ENCODE data around the gene TRIM42. TPM values are rescaled to one million over a fixed set of nuclear protein-coding genes. Genes with fewer than 3 reads are reported as not detected.
A peak's percentile ranks its signal among the peaks of the same experiment; 100 is the strongest.

The TRIM42 gene
- total RNA-seq, 2 experiments from 2014 or later: not detected

GRCh38 chr3:140731440-140732119 lies 53.7 kb downstream of the TRIM42 start:
- no peaks in the 10 kb centered on the region for H4K20me1 ChIP-seq (ENCODE audit: insufficient read depth, low read length)
- no peak overlapping the region for H3K27ac ChIP-seq (ENCODE audit: low read depth, low read length, poor library complexity, severe bottlenecking)
- no peaks in the 10 kb centered on the region for H3K9me3 ChIP-seq (ENCODE audit: low read length)
- no peak overlapping the region for H2AFZ ChIP-seq (ENCODE audit: low read length)
- no peaks in the 10 kb centered on the region for H3K36me3 ChIP-seq (ENCODE audit: insufficient read depth, low read length)
- no peaks in the 10 kb centered on the region for H3K79me2 ChIP-seq (ENCODE audit: insufficient read depth, low read depth, low read length)
- H3K4me3 ChIP-seq (ENCODE audit: low read depth, low read length, poor library complexity, severe bottlenecking): no peak overlapping the region
- BruUV-seq (replicated peaks): no TSS peak
- POLR2A ChIA-PET: interaction anchor here (1.2 kb wide), 1 partner anchor 8 kb away, joined by 5 read pairs; no protein-coding TSS in a partner anchor
- TF ChIP-seq CTCF (conservative IDR thresholded peaks at IDR 0.05; ENCODE audit: low read length) (no peak), EZH2phosphoT487 (IDR thresholded peaks at IDR 0.05; ENCODE audit: borderline replicate concordance, low read depth, low read length) (no peak)
- DNase-seq (ENCODE audit: low spot score): peak; percentile 47
- CTCF ChIA-PET (ENCODE audit: unreplicated experiment): no interaction called here
- no peaks in the 10 kb centered on the region for H3K9me2 ChIP-seq (ENCODE audit: insufficient read depth, low read length)
- no peak overlapping the region for H3K4me2 ChIP-seq (ENCODE audit: low read length)
- intact Hi-C loops (cut with micrococcal nuclease; ENCODE audit: unreplicated experiment): no loop called here
- peaks cover 7% of the 10 kb centered on the region for H3K4me1 ChIP-seq (ENCODE audit: insufficient read depth, low read length, poor library complexity, severe bottlenecking)

GRCh38 chr3:140733623-140734022 lies 55.8 kb downstream of the TRIM42 start:
- BruUV-seq (replicated peaks): no TSS peak
- ChIA-PET POLR2A (interaction anchor here (1.4 kb wide), 1 partner anchor 12 kb away, joined by 5 read pairs; no protein-coding TSS in a partner anchor), CTCF (ENCODE audit: unreplicated experiment) (no interaction called here)
- H3K4me3 ChIP-seq (ENCODE audit: low read depth, low read length, poor library complexity, severe bottlenecking): no peak overlapping the region
- H3K4me1 ChIP-seq (ENCODE audit: insufficient read depth, low read length, poor library complexity, severe bottlenecking): peaks cover 3% of the 10 kb centered on the region
- no peaks in the 10 kb centered on the region for H3K79me2 ChIP-seq (ENCODE audit: insufficient read depth, low read depth, low read length)
- no peak for DNase-seq (ENCODE audit: low spot score)
- no peak overlapping the region for H2AFZ ChIP-seq (ENCODE audit: low read length)
- H3K36me3 ChIP-seq (ENCODE audit: insufficient read depth, low read length): no peaks in the 10 kb centered on the region
- intact Hi-C loops (cut with micrococcal nuclease; ENCODE audit: unreplicated experiment): no loop called here
- H3K4me2 ChIP-seq (ENCODE audit: low read length): no peak overlapping the region
- H4K20me1 ChIP-seq (ENCODE audit: insufficient read depth, low read length): no peaks in the 10 kb centered on the region
- H3K27ac ChIP-seq (ENCODE audit: low read depth, low read length, poor library complexity, severe bottlenecking): no peak overlapping the region
- H3K9me3 ChIP-seq (ENCODE audit: low read length): no peaks in the 10 kb centered on the region
- TF ChIP-seq CTCF (conservative IDR thresholded peaks at IDR 0.05; ENCODE audit: low read length) (no peak), EZH2phosphoT487 (IDR thresholded peaks at IDR 0.05; ENCODE audit: borderline replicate concordance, low read depth, low read length) (no peak)
- H3K9me2 ChIP-seq (ENCODE audit: insufficient read depth, low read length): no peaks in the 10 kb centered on the region

- intact Hi-C loops (cut with micrococcal nuclease; ENCODE audit: unreplicated experiment): no loop called here
- peak; percentile 44 for DNase-seq (ENCODE audit: low spot score)
- ChIA-PET CTCF (ENCODE audit: unreplicated experiment) (no interaction called here), POLR2A (interaction anchor here (0.5 to 0.6 kb wide), 2 partner anchors 71 to 1838 kb away, joined by 3 to 5 read pairs; no protein-coding TSS in a partner anchor)
- no peaks in the 10 kb centered on the region for H4K20me1 ChIP-seq (ENCODE audit: insufficient read depth, low read length)
- H3K79me2 ChIP-seq (ENCODE audit: insufficient read depth, low read depth, low read length): no peaks in the 10 kb centered on the region
- no TSS peak for BruUV-seq (replicated peaks)
- no peaks in the 10 kb centered on the region for H3K9me3 ChIP-seq (ENCODE audit: low read length)
- H3K4me1 ChIP-seq (ENCODE audit: insufficient read depth, low read length, poor library complexity, severe bottlenecking): no peaks in the 10 kb centered on the region
- no peaks in the 10 kb centered on the region for H3K36me3 ChIP-seq (ENCODE audit: insufficient read depth, low read length)
- no peak overlapping the region for H3K4me3 ChIP-seq (ENCODE audit: low read depth, low read length, poor library complexity, severe bottlenecking)
- TF ChIP-seq EZH2phosphoT487 (IDR thresholded peaks at IDR 0.05; ENCODE audit: borderline replicate concordance, low read depth, low read length) (no peak), CTCF (conservative IDR thresholded peaks at IDR 0.05; ENCODE audit: low read length) (peak; percentile 70)
- H3K4me2 ChIP-seq (ENCODE audit: low read length): no peak overlapping the region
- no peaks in the 10 kb centered on the region for H3K9me2 ChIP-seq (ENCODE audit: insufficient read depth, low read length)
- no peak overlapping the region for H2AFZ ChIP-seq (ENCODE audit: low read length)
- no peak overlapping the region for H3K27ac ChIP-seq (ENCODE audit: low read depth, low read length, poor library complexity, severe bottlenecking)
Measured at GRCh38 chr3:140736863-140737460, 59.1 kb downstream of the TRIM42 start.

Measured in OCI-LY7 (cell line).